Measurements from ENCODE around the gene ATG7.
"Not testable (repeated sequence)": the region's sequence is repeated elsewhere in the genome, so short reads cannot be mapped to it uniquely, and the experiment has no call there.

The ATG7 gene

DNA sequence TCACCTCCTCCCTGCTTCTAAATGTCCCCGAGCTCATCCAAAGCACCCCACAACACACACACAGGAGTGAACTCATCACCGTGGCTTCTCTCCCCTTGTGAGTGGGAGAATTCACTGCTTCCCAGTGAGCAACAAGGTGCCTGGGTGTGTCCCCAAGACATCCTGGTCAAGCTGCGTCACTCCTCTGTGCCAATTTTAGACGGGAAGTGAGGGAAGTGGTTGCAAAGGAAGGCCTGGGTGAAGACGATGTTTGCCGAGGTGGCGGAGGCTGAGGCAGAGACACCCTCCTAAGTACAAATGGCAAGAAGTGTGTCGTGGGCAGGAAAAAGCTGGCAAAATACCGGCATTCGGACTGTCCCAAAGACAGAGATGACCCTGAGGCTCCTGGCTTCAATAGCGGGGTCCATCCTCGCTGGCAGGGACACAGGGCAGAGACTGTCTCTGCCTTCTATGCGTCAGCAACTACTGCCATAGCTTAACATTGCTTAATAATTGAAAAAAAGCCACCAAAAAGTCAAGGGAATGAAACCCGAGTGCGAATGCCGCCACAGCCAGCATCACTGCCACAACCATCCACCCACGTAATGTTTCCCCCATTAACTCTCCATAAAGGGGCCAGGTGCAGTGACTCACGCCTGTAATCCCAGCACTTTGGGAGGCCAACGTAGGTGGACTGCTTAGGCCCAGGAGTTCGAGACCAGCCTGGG, 298.7 kb downstream of the ATG7 start:
- peak; percentile 46 to 72 (median 58) for DNase-seq

DNA sequence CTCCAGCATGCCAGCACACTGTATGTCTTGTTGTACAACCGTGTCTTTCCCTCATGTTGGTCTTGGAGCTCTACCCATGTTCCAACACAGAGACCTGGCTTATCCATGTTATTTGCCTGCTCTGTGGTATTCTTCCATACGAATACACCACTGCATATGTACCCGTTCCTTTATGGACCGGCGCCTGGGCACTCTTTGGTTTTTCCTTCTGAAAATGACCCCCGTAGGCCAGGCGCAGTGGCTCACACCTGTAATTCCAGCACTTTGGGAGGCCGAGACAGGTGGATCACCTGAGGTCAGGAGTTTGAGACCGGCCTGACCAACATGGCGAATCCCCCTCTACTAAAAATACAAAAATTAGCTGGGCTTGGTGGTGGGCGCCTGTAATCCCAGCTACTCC, 300.5 kb downstream of the ATG7 start:
- not testable (repeated sequence) for DNase-seq

DNA sequence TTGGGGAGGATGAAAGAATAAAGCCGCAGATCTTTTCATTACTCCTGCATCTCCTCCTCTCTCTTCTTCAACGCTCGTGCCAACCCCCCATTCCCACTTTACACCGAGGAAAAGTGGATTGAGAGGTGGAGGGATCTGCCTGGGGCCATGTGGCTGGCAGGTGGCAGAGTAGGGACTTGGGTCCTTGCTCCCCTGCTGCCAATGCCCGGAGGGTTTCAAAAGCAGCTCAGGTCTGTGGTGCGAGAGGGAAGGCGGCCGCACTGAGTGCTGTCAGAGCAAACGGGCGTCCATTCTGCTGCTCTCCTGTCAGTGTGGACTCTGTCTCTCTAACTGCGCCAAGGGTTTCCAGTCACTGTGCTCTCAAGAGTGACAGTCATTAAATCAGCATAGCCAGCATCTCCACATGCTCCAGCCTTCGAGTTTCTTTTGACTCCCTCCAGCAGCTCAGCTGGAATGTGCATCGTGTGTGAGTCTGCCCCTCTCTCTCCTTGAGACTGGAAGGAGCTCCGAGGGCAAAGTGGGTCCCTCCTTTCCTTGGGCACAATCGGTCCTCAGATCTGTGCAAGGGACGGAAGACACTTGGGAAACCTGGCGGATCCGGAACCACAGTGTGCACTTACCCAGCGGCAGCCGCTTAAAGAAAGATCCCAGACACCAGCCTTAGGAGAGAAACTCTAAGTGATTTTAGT, 302.9 kb downstream of the ATG7 start:
- DNase-seq: no peak

DNA sequence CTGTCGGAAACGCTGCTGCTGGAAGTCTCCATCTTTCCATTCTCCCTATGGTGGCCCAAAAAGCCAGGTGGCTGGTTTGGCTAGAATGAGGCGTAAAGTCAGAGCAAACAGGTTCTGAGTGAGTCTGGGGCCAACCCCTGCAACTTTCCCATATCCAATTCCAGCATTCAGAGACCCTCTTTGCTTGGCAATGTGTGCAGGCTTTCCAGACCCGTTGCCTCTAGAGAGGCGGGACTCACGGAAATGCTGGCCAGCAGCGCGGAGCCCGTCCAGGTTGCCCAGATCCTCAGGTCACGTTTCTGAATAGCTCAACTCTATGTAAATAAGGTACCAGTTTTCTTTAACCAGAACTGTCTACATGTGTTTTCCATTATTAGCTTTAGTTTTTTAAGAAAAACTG, 303.5 kb downstream of the ATG7 start:
- no peak for DNase-seq

DNA sequence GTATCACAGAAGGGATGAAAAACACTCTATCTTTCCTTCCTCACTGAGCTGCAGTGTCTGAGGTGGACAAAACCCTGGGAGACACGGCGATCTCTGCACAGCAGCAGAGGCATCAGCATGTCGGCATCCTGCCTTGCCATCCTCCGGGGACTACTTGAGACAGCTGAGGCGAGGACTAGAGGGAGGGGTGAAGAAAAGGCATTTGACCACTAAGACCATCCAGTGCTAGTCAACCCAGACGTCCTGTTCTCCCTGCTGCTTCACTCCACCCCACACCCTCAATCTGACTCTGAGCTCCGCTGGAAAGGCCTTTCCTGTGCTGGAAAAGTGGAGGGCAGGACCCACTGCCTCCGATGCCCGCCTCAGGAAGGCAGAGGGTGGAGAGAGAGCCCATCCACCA, 304.3 kb downstream of the ATG7 start:
- no peak for DNase-seq

DNA sequence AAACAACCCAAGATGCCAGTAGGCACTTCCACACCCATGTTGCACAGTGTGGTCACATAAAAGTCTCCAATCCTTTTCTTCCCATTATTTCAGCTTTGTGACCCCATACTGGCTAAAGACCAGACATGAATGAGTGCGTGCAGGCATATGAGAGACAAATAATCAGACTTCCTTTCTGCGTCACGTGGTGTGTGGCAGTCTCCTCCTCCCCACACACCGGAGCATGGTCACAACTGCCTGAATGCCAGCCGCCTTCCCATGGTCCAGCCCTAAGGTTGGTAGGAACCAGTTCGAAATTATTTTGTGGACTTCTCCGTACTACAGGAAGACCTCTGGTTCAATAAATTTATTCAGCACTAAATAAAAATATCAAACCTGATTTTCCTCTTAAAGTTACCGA, 306.0 kb downstream of the ATG7 start:
- no peak for DNase-seq

DNA sequence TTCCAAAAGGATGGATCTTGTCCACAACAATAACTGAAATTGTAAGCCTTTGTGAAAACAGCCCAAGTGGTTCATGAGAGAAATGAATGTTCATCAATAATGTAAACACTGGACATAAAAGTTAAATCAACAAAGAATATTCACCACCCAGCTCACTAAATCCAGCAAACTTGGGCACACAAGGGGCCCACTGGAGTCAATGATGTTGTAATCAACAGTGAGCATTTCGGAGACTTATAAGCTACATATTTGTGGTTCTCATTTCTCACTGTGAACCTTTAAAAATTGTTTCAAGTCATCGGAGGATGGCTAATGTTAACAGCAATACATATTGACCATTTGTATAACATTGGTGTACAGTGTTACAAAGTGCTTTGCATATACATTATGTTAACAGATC, 308.4 kb downstream of the ATG7 start:
- no peak for DNase-seq

DNA sequence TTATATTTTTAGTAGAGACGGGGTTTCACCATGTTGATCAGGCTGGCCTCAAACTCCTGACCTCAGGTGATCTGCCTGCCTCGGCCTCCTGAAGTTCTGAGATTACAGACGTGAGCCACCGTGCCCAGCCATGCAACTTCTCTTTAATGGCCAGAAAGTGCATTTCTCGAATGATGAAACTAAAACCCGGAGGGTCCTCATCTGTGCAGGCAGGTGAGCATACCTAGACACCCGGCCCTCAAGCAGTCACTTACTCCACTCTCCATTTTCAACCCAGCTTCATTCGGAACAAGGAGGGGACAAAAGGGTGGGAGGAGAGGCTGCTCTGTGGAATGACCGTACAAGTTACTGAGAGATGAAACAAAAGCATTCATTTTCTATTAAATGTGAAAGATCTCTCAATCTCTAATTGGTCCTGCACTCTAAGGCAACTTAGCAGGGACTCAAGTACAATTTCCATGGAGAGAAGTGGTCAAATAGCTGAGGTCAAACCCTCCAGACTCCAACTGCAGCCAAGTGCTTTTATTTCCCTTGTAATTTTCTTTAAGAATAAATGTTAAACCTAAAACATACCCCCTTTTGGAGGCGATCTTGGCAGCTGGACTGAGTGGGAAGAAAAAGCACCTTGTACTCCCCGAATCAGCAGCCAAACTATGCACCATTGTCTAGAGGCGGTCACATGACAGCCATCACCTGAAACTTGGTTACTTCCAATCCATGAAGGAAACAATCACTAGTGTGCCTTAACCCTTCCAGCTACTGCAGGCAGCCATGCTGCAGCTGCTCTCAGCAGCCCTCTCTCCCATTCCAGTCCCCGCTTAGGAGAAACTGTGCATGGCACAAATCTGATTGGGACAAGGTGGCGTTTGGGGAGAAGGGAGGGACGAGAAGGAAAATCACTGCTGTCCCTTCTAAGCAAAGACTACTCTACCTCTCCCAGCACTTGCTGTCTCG, 309.3 kb downstream of the ATG7 start:
- peak in 1 of 4 experiments; percentile 1 for DNase-seq

DNA sequence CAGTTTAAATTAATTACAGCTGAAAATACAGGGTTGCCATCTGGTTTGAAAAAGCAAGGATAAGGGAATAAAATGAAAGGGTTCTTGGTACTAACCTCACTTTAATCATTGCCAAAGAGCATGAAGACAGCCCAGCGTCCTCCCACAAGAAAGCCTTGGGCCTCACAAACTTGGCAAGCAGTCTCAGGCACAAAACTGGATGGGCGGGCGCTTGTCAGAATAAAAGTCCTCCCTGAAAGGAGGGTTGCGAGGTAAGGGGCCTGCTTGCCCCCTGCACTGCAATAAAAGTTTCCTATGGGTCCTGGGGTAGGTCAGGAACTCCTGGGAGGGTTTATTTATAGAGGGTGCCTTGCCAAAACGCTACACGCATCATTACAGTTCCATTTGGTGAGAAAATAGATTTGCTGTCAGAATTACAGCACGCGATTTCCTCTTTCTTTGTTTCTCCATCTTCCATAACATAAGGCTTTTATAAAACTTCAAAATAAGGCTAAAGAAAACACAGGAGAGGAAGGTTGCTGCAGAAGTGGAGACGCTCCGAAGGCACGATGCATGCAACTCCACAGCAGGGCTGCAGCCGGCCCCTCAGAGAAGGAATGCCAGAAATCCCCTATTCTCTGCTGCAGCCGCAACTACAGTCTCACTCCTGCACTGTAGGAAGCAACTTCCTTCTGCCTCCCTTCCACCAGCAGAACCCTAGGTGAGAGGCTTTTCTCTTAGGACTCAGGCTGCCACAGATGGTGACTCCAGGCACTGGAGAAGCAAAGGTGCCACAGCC, 310.2 kb downstream of the ATG7 start:
- peak in 3 of 4 experiments; percentile 34 to 37 (median 35) for DNase-seq

DNA sequence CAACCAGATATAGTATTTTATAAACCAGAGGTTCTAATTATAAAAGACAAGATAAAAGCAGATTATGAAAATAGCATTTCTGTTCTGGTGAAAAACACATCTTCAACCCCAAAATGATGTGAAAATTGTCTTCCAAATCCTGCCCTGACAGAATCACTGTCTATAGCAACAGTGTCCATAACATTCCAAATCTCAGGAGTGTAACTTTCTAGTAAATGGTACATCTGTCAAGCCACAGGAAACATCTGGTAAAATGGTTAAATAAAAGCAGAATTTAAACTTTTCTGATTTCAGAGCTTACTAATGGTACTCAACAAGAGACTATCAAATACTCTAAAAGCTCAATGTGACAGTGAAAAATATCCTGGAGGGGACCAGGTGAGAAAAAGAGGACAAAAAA, 311.0 kb downstream of the ATG7 start:
- DNase-seq: no peak

DNA sequence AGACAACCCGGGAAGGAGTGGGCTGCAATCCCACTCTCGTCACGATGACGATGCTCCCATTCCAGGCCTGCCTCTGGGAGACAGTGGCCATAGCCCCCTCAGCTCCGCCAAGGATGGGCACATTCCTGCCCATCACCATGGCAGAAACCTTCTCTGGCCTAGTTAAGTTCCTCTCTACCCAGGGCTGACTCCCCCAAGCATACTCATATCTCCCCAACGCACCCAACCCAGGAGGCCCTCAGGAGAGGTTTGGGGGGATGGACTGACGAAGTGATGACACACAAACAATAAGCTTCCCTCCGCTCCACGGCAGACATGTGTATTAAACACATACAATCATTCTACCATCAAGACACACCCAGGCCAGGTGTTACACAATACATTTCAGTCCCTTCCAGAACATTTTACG, 311.4 kb downstream of the ATG7 start:
- peak in 1 of 4 experiments; percentile 1 for DNase-seq

DNA sequence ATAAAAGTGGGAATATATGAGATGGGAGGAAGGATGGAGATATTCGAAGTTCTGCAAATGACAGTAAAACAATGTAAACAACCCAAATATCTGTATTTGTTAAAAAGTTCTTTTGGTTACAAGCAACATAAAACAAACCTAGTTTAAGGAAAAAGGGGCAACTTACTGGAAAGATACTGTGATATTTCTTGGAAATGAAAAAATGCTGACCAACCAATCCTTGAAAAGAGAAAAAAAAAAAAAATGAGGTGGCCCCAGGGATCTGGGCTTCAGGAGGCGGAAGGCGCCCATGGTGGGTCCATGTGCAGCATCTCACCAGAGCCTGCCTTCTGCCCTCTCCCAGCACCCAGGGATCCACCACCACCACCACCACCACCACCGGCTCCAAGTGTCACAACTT, 312.4 kb downstream of the ATG7 start:
- DNase-seq: no peak

DNA sequence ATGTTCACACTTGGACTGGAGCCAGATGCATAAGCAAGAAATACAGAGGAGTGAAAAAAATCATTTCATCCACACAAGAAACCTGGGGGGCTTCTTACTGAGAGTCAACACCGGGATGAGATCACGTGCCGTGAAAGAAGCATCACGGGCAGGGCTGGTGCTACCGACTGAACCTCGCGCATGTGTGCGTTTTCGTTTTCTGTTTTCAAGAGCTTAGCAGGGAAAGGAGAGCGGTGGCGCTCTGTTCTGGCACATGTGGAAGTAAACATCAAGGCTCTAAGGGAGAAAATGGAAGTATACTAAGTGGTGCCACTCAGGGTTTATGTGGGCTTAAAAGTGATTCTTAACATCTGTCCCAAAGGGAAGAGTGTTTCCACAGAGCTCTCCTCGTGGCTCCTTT, 315.6 kb downstream of the ATG7 start:
- no peak for DNase-seq

DNA sequence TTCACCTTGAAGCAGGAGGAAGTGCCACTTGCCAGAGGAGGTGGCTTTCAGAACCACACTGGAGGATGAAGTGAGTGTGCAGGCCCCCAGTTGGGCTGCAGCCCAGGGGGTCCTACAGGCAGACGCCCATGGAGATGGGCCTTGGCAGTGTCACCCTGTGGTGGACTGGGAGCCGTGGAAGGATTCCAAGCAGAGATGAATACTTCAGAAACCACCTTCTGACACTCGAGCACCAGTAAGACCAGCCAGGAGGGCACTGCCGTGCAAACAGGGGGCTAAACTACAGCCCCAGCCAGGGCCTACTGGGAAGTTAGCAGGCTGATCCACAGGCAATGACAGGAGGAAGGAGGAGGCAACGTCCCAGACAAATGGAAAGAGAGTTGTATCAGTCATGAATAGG, 316.1 kb downstream of the ATG7 start:
- DNase-seq: no peak

DNA sequence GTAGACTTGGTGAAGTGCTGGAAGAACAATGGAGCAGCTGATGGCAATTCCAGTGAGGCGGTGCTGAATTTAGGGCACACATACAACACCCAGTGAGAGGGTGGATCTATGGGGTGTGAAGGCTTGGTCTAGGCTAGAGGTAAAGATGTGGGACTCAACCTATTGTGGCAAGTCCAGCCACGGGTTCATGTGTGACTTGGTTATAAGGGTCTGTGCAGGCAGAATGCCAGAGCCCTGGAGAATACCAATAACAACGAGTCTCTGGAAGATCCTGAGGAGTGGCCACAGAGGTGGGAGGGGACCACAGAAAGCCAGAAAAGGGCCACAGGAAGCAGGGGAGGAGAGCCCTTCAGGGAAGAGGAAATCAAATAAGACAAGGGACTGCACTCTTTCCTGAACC, 316.6 kb downstream of the ATG7 start:
- no peak for DNase-seq

DNA sequence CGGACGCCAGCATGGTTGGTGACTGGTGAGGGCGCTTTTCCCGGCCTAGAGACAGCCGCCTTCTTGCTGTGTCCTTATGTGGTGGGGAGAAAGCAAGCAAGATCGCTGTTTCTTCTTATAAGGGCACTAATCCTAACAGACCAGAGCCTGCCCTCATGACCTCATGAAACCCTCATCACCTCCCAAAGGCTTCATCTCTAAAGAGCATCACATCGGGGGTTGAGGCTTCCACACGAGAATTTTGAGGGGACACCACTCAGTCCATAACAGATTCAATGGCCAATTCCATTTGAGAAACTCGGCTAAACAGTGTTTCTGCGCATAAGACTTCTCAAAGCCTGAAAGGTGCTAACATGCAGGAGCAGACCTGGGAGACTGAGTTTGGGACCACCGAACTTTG, 317.5 kb downstream of the ATG7 start:
- DNase-seq: no peak

DNA sequence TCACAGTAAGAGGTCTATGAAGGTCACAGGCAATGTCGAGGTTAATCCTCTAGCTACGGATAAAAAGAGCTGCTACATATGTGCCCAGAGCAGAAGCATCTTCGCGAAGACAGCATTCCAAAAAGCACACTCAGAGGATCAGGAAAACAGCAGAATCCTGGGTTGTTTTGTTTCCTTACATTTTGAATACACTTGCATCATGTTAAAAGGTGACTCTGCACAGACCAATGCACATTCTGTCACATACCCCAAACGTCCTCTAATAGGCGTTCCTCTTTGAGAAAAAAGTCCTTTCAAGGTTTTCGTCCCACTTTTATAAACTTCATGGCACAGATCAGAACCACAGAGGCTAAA, 318.8 kb downstream of the ATG7 start:
- DNase-seq: no peak

DNA sequence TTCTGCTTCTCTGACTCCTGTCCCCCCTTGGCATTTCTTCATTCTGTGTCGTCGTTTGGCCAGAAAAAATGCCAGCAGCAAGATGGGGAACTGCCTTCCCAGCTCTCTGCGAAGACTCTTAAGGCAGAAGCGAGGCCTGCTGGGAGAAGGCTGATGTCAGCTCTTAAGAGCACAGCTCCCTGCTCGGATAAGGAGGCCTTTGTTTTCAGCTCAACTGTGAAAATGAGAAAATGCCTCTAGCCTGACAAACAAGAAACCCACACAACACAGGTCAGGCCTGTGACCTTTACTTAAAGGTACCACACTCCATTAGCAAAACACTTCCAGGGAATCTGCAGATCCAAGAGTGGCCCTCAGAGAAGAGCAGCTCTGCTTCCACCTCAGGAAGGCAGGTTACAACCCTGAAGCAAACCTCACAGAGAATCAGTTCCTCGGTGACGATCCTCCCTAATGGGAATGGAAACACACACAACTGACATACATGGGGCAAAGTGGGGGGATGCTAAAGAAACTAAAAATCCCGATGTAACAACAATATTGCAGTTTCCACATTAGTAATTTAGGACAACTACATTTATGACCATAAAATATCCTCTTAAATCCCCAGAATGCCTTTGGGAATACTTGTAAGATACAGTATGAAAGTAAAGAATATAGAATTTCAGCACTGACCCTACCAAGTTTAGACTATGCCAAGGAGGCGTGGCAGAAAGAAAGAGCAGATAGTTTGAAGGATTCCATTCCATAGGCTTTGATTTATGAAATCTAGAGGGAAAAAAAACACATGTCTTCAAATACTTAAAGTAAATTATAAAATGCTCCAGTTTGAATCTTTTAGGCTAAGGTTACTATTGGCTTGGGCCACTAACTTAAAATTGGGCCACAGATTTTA, 319.4 kb downstream of the ATG7 start:
- DNase-seq: peak; percentile 65 to 79 (median 77)

DNA sequence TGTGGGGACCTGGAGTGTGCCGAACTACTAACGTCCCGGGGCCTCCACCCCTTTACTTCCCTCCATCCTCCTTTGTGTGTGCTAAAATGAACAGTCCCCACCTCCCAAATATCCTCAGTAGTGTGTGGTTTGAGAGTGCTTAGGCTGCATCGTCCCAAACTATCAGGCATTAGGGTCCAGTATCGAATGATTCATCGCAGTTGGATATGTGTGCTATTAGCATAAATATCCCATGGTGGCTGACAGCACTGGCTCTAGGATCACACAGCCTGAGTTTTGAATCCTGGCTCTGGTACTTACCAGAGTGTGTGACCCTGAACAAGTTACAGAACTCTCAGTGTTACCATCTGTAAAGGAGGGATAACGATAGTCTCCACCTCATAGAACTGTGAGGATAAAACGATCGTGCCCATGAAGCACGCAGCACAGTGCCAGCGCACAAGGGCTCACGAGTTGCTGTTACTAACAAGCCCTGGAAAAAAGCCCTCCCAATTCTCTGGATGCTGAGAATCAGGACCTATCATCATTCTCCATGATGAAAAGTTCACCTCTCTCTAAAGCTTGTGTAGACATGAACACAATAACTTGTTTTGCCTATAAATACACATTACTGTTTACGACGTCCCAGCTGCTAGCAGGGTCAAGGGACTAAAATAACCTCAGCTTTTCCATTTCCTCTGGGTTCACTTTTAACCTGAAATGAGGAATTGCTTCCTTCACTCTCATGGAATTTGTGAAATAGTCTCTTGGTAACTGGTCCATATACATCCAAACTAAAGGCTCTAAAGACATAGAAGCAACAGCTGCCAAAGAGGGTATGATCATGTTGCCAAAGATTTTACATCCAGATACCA, 320.5 kb downstream of the ATG7 start:
- DNase-seq: no peak

DNA sequence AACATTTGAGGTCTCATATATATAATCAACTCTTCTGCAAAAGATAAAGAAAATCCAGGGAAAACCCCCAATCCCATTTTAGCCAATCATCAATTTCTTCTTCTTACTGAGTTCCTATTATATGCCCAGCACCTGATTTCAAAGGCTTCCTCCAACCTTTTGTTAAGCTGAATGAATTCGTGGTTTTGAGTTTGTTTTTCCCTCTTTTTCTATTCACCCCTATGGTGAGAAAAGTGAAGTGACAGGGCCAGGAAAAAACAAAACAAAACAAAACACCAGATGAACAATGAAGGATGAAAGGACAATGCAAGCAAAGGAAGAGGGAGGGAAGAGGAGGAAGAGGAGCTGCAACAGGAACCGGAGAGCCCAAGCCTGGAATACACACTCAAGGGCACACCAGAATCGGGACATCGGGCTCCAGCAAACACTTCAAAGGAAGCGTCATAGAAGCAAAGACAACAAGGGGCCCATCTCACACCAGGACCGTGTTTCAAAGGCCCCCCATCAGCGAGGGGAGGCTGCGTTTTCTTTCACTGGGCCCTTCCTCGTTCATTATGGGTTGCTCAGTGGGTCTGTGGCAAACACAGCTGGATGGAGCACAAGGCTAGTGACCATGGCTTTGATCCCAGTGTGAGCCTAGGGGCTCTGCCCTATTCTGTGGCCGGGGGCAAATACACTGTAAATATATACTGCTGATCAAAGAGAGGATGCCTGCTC, 321.3 kb downstream of the ATG7 start:
- DNase-seq: no peak
